ENCODE measurements around the gene CHCHD6. TPM values are rescaled to one million over a fixed set of nuclear protein-coding genes. Genes with fewer than 3 reads are reported as not detected.
A peak's percentile ranks its signal among the peaks of the same experiment; 100 is the strongest.

The CHCHD6 gene
- total RNA-seq, 1 experiment from 2014 or later, result 33.0 TPM

DNA sequence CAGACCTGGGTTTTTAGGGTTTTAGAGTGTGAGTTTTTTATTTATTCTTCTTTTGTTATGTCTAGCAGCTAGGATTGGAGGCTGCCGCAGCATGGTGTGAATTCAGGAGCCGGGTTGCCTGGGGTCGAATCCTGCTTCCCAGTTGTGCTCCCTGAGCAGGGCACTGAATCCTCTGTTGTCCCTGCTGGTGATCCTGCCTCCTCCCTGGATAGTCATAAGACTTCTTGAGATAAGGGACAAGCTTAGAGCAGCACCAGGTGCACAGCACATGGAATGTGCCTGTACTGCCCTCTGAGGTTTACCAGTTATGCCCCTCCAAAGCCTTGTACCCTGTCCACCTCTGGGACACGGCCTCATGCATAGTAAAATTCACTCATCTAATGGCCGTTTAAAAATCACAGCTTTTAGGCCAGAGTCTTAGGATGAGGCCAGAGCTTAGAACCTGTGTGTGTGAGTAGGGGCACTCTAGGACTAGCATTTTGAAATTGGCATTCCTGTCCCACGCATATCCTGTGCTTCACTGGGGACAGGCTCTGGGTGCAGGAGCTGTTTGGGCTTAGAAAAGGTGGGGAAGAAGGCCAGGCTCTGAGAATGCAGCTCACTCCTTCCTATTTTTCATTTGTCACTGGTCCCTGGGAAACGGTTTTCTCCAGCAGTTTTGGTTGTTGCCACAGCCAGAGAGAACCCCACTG lies 47.7 kb downstream of the CHCHD6 start:
- peak; percentile 26; the same call in 1 of the 2 replicates for ATAC-seq
- Histone ChIP-seq H3K79me2 (ENCODE audit: low read length) (no peaks in the 10 kb centered on the region; the same call in 1 of the 2 replicates), H3K27ac (ENCODE audit: low read length) (no peak overlapping the region), H2AFZ (ENCODE audit: low read length) (no peak overlapping the region), H4K20me1 (ENCODE audit: low read length) (no peaks in the 10 kb centered on the region), H3K4me1 (ENCODE audit: insufficient read depth, low read length) (no peaks in the 10 kb centered on the region), H3F3A (ENCODE audit: low read length, unreplicated experiment) (no peaks in the 10 kb centered on the region), H3K9me2 (replicated peaks; ENCODE audit: low read length) (no peaks in the 10 kb centered on the region), H3K4me2 (ENCODE audit: low read length) (no peak overlapping the region), H3K9me3 (ENCODE audit: low read length) (no peaks in the 10 kb centered on the region), H3K4me3 (ENCODE audit: low read length) (no peak overlapping the region), H3K36me3 (ENCODE audit: low read depth, low read length) (no peaks in the 10 kb centered on the region), H3K9ac (ENCODE audit: low read length) (no peak overlapping the region), H3K27me3 (ENCODE audit: low read length) (no peaks in the 10 kb centered on the region)
- no TSS peak for BruUV-seq (replicated peaks)
- TF ChIP-seq, protein P1, sequence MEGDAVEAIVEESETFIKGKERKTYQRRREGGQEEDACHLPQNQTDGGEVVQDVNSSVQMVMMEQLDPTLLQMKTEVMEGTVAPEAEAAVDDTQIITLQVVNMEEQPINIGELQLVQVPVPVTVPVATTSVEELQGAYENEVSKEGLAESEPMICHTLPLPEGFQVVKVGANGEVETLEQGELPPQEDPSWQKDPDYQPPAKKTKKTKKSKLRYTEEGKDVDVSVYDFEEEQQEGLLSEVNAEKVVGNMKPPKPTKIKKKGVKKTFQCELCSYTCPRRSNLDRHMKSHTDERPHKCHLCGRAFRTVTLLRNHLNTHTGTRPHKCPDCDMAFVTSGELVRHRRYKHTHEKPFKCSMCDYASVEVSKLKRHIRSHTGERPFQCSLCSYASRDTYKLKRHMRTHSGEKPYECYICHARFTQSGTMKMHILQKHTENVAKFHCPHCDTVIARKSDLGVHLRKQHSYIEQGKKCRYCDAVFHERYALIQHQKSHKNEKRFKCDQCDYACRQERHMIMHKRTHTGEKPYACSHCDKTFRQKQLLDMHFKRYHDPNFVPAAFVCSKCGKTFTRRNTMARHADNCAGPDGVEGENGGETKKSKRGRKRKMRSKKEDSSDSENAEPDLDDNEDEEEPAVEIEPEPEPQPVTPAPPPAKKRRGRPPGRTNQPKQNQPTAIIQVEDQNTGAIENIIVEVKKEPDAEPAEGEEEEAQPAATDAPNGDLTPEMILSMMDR (conservative IDR thresholded peaks at IDR 0.05; ENCODE audit: low read depth, low read length), result no peak
- intact Hi-C loops (cut with micrococcal nuclease), result loop anchor here (2.0 to 10.0 kb wide), 4 partner anchors 86 to 423 kb away; partner anchors contain the start of gene PLXNA1
- DNase-seq, result no peak
- ChIA-PET POLR2A (ENCODE audit: unreplicated experiment) (no interaction called here), CTCF (interaction anchor here (0.6 to 0.7 kb wide), 2 partner anchors 21 to 231 kb away, joined by 3 to 16 read pairs; partner anchors contain the start of gene PLXNA1)

DNA sequence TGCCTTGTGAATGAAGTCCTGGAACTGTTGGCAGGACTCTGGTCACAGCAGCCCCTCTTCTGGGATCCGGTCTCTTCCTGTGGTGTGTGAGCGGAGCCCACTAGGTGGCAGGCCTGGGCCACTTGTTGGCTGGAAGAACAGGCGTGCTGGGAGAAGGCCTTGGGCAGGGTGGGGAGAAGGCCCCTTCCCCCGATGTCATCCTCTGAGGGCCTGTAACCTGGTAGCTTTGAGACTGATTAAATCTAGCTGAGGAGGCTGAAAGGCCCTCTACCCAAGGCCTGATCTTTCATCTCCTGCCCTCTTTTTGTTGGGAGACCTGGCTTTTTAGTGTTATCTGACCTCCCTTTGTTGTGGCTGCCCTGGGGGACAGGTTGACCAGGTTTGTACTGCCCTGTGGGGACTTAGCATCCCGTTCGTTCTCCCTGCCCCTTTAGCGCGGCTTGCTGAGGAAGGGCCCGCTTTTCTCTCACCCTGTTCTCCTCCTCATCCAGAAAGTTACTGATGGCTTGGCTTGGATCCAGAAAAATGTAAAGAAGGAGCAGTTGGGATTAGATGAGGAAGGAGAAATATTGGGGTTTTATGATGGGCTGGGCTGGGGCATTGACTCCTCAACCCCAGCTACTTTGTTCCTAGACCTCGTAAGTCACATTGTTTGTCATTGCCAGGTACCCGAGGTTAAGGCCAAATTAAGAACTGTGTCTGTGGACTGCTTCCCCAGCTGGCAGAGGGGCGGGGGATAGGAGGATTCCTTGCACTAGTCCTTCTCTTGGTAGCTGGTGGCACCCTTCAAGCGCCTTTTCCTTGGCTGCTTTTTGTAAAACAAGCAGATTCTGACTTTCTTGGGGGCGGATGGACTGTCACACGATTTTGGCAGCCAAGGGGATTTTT lies 48.5 kb downstream of the CHCHD6 start:
- no TSS peak for BruUV-seq (replicated peaks)
- Histone ChIP-seq H3K9me3 (ENCODE audit: low read length) (no peaks in the 10 kb centered on the region), H2AFZ (ENCODE audit: low read length) (no peak overlapping the region), H3K9ac (ENCODE audit: low read length) (no peak overlapping the region), H3K9me2 (replicated peaks; ENCODE audit: low read length) (no peaks in the 10 kb centered on the region), H3K4me3 (ENCODE audit: low read length) (no peak overlapping the region), H3K4me2 (ENCODE audit: low read length) (no peak overlapping the region), H3K36me3 (ENCODE audit: low read depth, low read length) (no peaks in the 10 kb centered on the region), H3K27ac (ENCODE audit: low read length) (no peak overlapping the region), H3K79me2 (ENCODE audit: low read length) (no peaks in the 10 kb centered on the region; the same call in 1 of the 2 replicates), H4K20me1 (ENCODE audit: low read length) (no peaks in the 10 kb centered on the region), H3F3A (ENCODE audit: low read length, unreplicated experiment) (no peaks in the 10 kb centered on the region), H3K27me3 (ENCODE audit: low read length) (no peaks in the 10 kb centered on the region), H3K4me1 (ENCODE audit: insufficient read depth, low read length) (no peaks in the 10 kb centered on the region)
- POLR2A ChIA-PET (ENCODE audit: unreplicated experiment), result no interaction called here
- DNase-seq (peak; percentile 74), ATAC-seq (peak; percentile 98)
- TF ChIP-seq, protein P1 (conservative IDR thresholded peaks at IDR 0.05; ENCODE audit: low read depth, low read length), result peak; percentile 85
- TF ChIP-seq EZH2phosphoT487 (IDR thresholded peaks at IDR 0.05; ENCODE audit: borderline replicate concordance, low read length), result no peak
- intact Hi-C loops (cut with micrococcal nuclease), result loop anchor here (2.0 to 10.0 kb wide), 4 partner anchors 85 to 422 kb away; partner anchors contain the start of gene PLXNA1
- CTCF ChIA-PET, result interaction anchor here (0.7 kb wide), 1 partner anchor 230 kb away, joined by 3 read pairs; the partner anchor contains the start of gene PLXNA1

Measured in PC-3 (cell line).